Hepatocyte (in vitro differentiated cells): ENCODE data around the gene GIPC1. TPM values are rescaled to one million over a fixed set of nuclear protein-coding genes. Genes with fewer than 3 reads are reported as not detected.

Experiments used
- DNase-seq: peaks from one replicate; pipeline ENCODE4 v3.0.0-alpha.2; 2016; ENCODE audit warnings: low spot score
- H2AFZ ChIP-seq: fragments of 200-600 bp; sonication (generic); 2 replicates; pipeline ENCODE4 v1.6.0; 2016; ENCODE audit warnings: antibody characterized with exemption, mild to moderate bottlenecking
- H3K27ac ChIP-seq: fragments of 200-600 bp; sonication (generic); 2 replicates; pipeline ENCODE4 v1.5.1; 2016; ENCODE audit warnings: mild to moderate bottlenecking
- H3K27me3 ChIP-seq: fragments of 200-600 bp; sonication (generic); 2 replicates; pipeline ENCODE4 v1.6.1; 2016
- H3K36me3 ChIP-seq: fragments of 200-600 bp; sonication (generic); replicated peaks from 2 replicates; pipeline ENCODE4 v1.5.1; 2016; ENCODE audit warnings: low read depth; ENCODE audit not compliant: insufficient read depth
- H3K4me1 ChIP-seq: fragments of 200-600 bp; sonication (generic); 2 replicates; pipeline ENCODE4 v1.5.1; 2016; ENCODE audit warnings: mild to moderate bottlenecking, moderate library complexity; ENCODE audit not compliant: insufficient read depth
- H3K4me2 ChIP-seq: fragments of 200-600 bp; sonication (generic); 2 replicates; pipeline ENCODE4 v1.6.0; 2016
- H3K4me3 ChIP-seq: fragments of 200-600 bp; sonication (generic); 2 replicates; pipeline ENCODE4 v1.5.1; 2016; ENCODE audit warnings: mild to moderate bottlenecking
- H3K79me2 ChIP-seq: fragments of 200-600 bp; sonication (generic); 2 replicates; pipeline ENCODE4 v1.6.0; 2017; ENCODE audit warnings: mild to moderate bottlenecking
- H3K9me2 ChIP-seq: fragments of 200-600 bp; sonication (generic); replicated peaks from 2 replicates; pipeline ENCODE4 v1.6.0; 2017; ENCODE audit warnings: mild to moderate bottlenecking; ENCODE audit not compliant: insufficient read depth
- H3K9me3 ChIP-seq: fragments of 200-600 bp; sonication (generic); 2 replicates; pipeline ENCODE4 v1.5.1; 2016; ENCODE audit warnings: low read depth, mild to moderate bottlenecking
- H4K20me1 ChIP-seq: fragments of 200-600 bp; sonication (generic); 2 replicates; pipeline ENCODE4 v1.6.0; 2016; ENCODE audit warnings: mild to moderate bottlenecking; ENCODE audit not compliant: insufficient read depth, poor library complexity, severe bottlenecking
- EZH2 ChIP-seq: fragments of 200-600 bp; sonication (generic); IDR thresholded peaks from 2 replicates; pipeline ENCODE4 v1.6.1; 2016; ENCODE audit warnings: antibody characterized with exemption, mild to moderate bottlenecking, borderline replicate concordance
- EZH2phosphoT487 ChIP-seq: fragments of 200-600 bp; sonication (generic); IDR thresholded peaks from one replicate; pipeline ENCODE4 v1.6.1; 2018; ENCODE audit warnings: antibody characterized with exemption, mild to moderate bottlenecking, low read depth, moderate library complexity; ENCODE audit not compliant: unreplicated experiment, severe bottlenecking
- WGBS: methylation state at CpG from one replicate; pipeline ENCODE4 v1.1.6; 2016; ENCODE audit warnings: low lambda C conversion rate; ENCODE audit errors: missing lambda C conversion rate; 5-methylcytosine and 5-hydroxymethylcytosine counted together
- polyA plus RNA-seq: library from polyadenylated mRNA; unstranded; fragments of >200 nt; fragmentation: Nextera tagmentation; extraction: Ambion mirVana; gene quantifications from 2 replicates; pipeline ENCODE4 v1.2.1, GENCODE V29; 2016
- total RNA-seq: library from RNA; depleted of rRNA; stranded (reverse); fragments of >200 nt; gene quantifications from 2 replicates; pipeline ENCODE4 v1.2.3, GENCODE V29; 2014
- TF ChIP-seq, protein P1 (sequence below): fragments of 200-600 bp; sonication (generic); IDR thresholded peaks from 2 replicates; pipeline ENCODE4 v1.5.1; 2016; ENCODE audit warnings: antibody characterized with exemption, mild to moderate bottlenecking; ENCODE audit not compliant: poor library complexity

The GIPC1 gene
- total and polyA plus RNA-seq, 2 experiments from 2014 or later: 127 to 186 TPM

DNA sequence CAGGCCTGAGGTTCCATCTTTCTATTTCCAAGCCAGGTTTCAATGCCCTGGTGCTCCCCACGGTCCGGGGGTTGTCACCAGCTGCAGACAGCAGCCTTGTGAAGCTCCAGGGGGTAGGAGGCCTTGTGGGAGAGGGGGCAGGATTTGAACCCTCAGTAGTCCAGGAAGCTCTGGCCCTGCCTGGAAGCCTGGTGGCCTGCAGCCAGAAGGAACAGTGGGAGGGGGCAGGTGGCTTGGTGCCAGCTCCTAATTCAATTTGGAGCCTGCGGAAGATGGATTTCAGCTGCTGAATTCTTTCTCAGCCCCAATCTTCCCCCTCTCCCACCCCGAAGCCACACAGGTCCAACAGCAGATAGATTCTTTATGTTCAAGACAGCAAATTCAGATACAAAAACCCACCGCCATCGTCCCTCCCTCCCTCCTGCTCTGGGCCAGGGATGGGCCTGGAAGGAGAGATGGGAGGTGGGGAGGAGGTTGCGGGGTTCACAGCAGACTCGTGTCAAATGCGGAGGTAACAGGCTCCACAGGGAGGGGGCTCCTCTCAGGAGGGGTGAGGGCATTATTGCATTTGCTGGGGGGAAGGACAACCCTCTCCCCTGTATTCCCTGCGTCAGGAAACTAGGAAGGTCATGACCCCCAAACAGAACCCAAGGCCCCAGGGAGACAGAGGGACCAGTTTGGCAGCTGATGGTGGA is 18.4 kb downstream of the GIPC1 start:
- no peak for DNase-seq
- TF ChIP-seq EZH2 (no peak), EZH2phosphoT487 (no peak)
- TF ChIP-seq, protein P1, sequence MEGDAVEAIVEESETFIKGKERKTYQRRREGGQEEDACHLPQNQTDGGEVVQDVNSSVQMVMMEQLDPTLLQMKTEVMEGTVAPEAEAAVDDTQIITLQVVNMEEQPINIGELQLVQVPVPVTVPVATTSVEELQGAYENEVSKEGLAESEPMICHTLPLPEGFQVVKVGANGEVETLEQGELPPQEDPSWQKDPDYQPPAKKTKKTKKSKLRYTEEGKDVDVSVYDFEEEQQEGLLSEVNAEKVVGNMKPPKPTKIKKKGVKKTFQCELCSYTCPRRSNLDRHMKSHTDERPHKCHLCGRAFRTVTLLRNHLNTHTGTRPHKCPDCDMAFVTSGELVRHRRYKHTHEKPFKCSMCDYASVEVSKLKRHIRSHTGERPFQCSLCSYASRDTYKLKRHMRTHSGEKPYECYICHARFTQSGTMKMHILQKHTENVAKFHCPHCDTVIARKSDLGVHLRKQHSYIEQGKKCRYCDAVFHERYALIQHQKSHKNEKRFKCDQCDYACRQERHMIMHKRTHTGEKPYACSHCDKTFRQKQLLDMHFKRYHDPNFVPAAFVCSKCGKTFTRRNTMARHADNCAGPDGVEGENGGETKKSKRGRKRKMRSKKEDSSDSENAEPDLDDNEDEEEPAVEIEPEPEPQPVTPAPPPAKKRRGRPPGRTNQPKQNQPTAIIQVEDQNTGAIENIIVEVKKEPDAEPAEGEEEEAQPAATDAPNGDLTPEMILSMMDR: no peak
- Histone ChIP-seq H3K36me3 (peaks cover 4% of the 10 kb centered on the region), H3K4me1 (peaks cover 29% of the 10 kb centered on the region), H3K27ac (peak overlapping the region; percentile 82), H3K4me2 (peak overlapping the region; percentile 48), H3K9me2 (no peaks in the 10 kb centered on the region), H3K4me3 (no peak overlapping the region), H2AFZ (no peak overlapping the region), H4K20me1 (peaks cover 3% of the 10 kb centered on the region), H3K27me3 (no peaks in the 10 kb centered on the region), H3K79me2 (no peaks in the 10 kb centered on the region), H3K9me3 (no peaks in the 10 kb centered on the region)
- WGBS: 58% methylated on average over 10 of the region's 10 CpGs

DNA sequence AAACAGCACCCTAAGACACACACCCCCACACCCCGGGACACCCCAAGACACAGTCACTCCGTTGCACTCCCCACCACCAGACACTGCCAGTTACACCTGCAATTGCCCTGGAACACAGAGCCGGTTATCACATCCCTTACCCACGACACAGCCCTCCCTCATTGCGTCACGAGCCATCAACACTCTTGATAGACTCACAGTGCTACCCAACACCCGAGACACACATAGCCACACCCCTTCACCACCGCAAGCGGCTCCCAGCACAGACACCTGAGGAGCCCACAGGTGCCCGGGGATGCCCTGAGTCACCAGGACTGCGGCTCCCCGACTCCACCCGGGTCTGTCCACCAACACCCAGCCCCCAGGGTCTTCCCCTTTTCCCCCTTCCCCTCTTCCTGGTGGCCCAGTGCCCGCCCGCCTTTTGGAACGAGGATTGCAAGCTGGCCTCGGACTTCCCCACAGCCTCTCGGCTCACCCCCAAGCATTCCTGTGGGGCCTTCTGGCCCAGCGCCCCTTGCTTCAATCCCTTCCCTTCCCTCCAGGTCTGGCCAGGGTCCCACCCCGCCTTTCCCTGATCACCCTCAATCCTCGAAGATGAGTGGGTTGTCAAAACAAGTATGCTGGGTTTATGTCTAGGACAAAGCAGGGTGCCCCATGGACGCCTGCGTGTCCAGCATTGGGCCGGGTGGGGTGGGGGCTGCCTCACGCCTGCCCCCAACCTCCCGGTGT is 19.1 kb downstream of the GIPC1 start:
- H3K27ac ChIP-seq: peak overlapping the region; percentile 82
- H3K9me2 ChIP-seq: no peaks in the 10 kb centered on the region
- no peaks in the 10 kb centered on the region for H4K20me1 ChIP-seq
- H3K4me2 ChIP-seq: peak overlapping the region; percentile 48
- H3K9me3 ChIP-seq: no peaks in the 10 kb centered on the region
- H2AFZ ChIP-seq: no peak overlapping the region
- DNase-seq: peak; percentile 66
- no peak overlapping the region for H3K4me3 ChIP-seq
- H3K4me1 ChIP-seq: peaks cover 36% of the 10 kb centered on the region
- WGBS: 75% methylated on average over 22 of the region's 26 CpGs
- H3K27me3 ChIP-seq: no peaks in the 10 kb centered on the region
- peaks cover 4% of the 10 kb centered on the region for H3K36me3 ChIP-seq
- H3K79me2 ChIP-seq: no peaks in the 10 kb centered on the region
- TF ChIP-seq, protein P1: no peak
- TF ChIP-seq EZH2 (no peak), EZH2phosphoT487 (no peak)

DNA sequence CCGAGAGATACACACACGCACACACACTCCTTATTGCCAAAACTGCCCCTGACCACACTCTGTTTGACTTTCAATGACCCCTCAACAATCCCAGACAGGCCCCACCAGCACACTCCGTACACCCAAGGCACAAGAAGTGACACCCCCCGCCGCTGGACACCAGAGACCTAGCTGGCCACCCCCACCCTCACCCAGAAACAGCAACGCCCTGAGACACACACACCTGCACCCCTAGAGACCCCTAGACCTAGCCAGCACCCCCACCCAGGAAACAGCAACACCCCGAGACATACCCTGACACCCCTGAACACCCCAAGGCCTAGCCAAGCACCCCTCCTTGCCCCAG is 19.6 kb downstream of the GIPC1 start:
- TF ChIP-seq EZH2: no peak
- TF ChIP-seq, protein P1: no peak
- TF ChIP-seq EZH2phosphoT487: no peak
- DNase-seq: no peak
- no peaks in the 10 kb centered on the region for H3K79me2 ChIP-seq
- H3K9me3 ChIP-seq: no peaks in the 10 kb centered on the region
- peaks cover 4% of the 10 kb centered on the region for H3K36me3 ChIP-seq
- H4K20me1 ChIP-seq: no peaks in the 10 kb centered on the region
- peak overlapping the region; percentile 48 for H3K4me2 ChIP-seq
- no peak overlapping the region for H2AFZ ChIP-seq
- peak overlapping the region; percentile 82 for H3K27ac ChIP-seq
- no peak overlapping the region for H3K4me3 ChIP-seq
- H3K9me2 ChIP-seq: no peaks in the 10 kb centered on the region
- 96% methylated on average over 7 of the region's 7 CpGs for WGBS
- H3K4me1 ChIP-seq: peaks cover 37% of the 10 kb centered on the region
- H3K27me3 ChIP-seq: no peaks in the 10 kb centered on the region
